Lung (tissue), 12 donors: Measurements from ENCODE around the gene KNDC1. TPM values are rescaled to one million over a fixed set of nuclear protein-coding genes. Genes with fewer than 3 reads are reported as not detected.
A peak's percentile ranks its signal among the peaks of the same experiment; 100 is the strongest.

Experiments used
- ATAC-seq: fragments of 200-7000 bp; cut with Tn5 transposase; one replicate; pipeline ENCODE4 v1.9.1; 2020; ENCODE audit warnings: moderate number of reproducible peaks; ENCODE audit not compliant: insufficient read depth, low FRiP score
- DNase-seq, 3 donors: peaks; one replicate each; pipeline ENCODE4 v3.0.0-alpha.2; 2013 to 2017
- H3K27ac ChIP-seq, 2 donors: one replicate each; pipeline ENCODE4 v1.5.1; 2013; ENCODE audit warnings: mild to moderate bottlenecking in 2 of 2, moderate library complexity in 2 of 2, control low read depth in 1 of 2, inconsistent platforms in 1 of 2, low read depth in 1 of 2, low read length in 1 of 2
- H3K27me3 ChIP-seq, 3 donors: one replicate each; pipeline ENCODE4 v1.5.1; 2013; ENCODE audit warnings: low read length in 2 of 3; ENCODE audit not compliant: control insufficient read depth in 3 of 3, insufficient read depth in 3 of 3
- H3K36me3 ChIP-seq, 4 donors: one replicate each; pipeline ENCODE4 v1.5.1; 2013; ENCODE audit warnings: low read length in 4 of 4, mild to moderate bottlenecking in 1 of 4, moderate library complexity in 1 of 4; ENCODE audit not compliant: control insufficient read depth in 4 of 4, insufficient read depth in 4 of 4
- H3K4me1 ChIP-seq, 5 donors: one replicate each; pipeline ENCODE4 v1.5.1; 2013; ENCODE audit warnings: low read length in 5 of 5, mild to moderate bottlenecking in 2 of 5, moderate library complexity in 1 of 5; ENCODE audit not compliant: control insufficient read depth in 5 of 5, insufficient read depth in 5 of 5
- H3K4me3 ChIP-seq: one replicate; pipeline ENCODE4 v1.5.1; 2013; ENCODE audit warnings: mild to moderate bottlenecking, control low read depth, moderate library complexity
- H3K9ac ChIP-seq, 2 donors: one replicate each; pipeline ENCODE4 v1.5.1; 2013; ENCODE audit warnings: low read length in 2 of 2, control low read depth in 1 of 2; ENCODE audit not compliant: insufficient read depth in 1 of 2
- H3K9me3 ChIP-seq, 4 donors: one replicate each; pipeline ENCODE4 v1.5.1; 2013; ENCODE audit warnings: low read length in 3 of 4, mild to moderate bottlenecking in 1 of 4, moderate library complexity in 1 of 4; ENCODE audit not compliant: control insufficient read depth in 4 of 4, insufficient read depth in 3 of 4
- CTCF ChIP-seq: IDR thresholded peaks from 2 replicates; pipeline ENCODE4 v1.5.1; 2012; ENCODE audit warnings: mild to moderate bottlenecking; ENCODE audit errors: control extremely low read depth, extremely low read depth
- WGBS, 2 donors: extraction: QIAGEN DNeasy Blood & Tissue Kit; methylation state at CpG; one replicate each; pipeline ENCODE4 v1.1.7; 2013; 5-methylcytosine and 5-hydroxymethylcytosine counted together
- polyA plus RNA-seq, 2 donors: library from polyadenylated mRNA; stranded (reverse); fragments of 200-250 nt; gene quantifications; one replicate each; pipeline ENCODE4 v1.2.1, GENCODE V29; 2013
- total RNA-seq, 2 donors: library from RNA; depleted of rRNA in 1 of 2; stranded (reverse); fragments of >200 nt in 1 of 2; gene quantifications; one replicate each; pipeline ENCODE4 v1.2.1, GENCODE V29; 2014 to 2021
- donor health status: control.
- donor health status: control.
- donor health status: Bipolar disorder and iron deficiency.
- donor health status: healthy.
- donor health status: DM: yes; HTN: yes; CAD: no.

Gene KNDC1
- total and polyA plus RNA-seq, 4 donors = 3.2 to 21.0 (median 6.7) TPM

GRCh38 chr10:133273534-133274143, 113.6 kb downstream of the KNDC1 start:
- DNase-seq = no peak
- peaks cover 0 to 28% (median 0%) of the 10 kb centered on the region in 4 donors for H3K36me3 ChIP-seq
- no peaks in the 10 kb centered on the region for H3K27me3 ChIP-seq
- no peak overlapping the region for H3K27ac ChIP-seq
- H3K4me3 ChIP-seq = no peak overlapping the region
- WGBS, 2 donors = 92 to 93% methylated on average over 23 to 28 of the region's 28 CpGs
- H3K9ac ChIP-seq = no peak overlapping the region
- TF ChIP-seq CTCF = no peak
- peaks cover 0 to 11% (median 6%) of the 10 kb centered on the region in 5 donors for H3K4me1 ChIP-seq
- no peaks in the 10 kb centered on the region for H3K9me3 ChIP-seq
- ATAC-seq = no peak

GRCh38 chr10:133274751-133275683, 115.0 kb downstream of the KNDC1 start:
- Histone ChIP-seq H3K27me3 (no peaks in the 10 kb centered on the region), H3K9ac (no peak overlapping the region), H3K4me3 (no peak overlapping the region), H3K4me1 (peaks cover 0 to 11% (median 6%) of the 10 kb centered on the region in 5 donors), H3K36me3 (peaks cover 0 to 33% (median 5%) of the 10 kb centered on the region in 4 donors), H3K9me3 (no peaks in the 10 kb centered on the region), H3K27ac (peak overlapping the region in 1 of 2 donors; percentile 15)
- ATAC-seq (no peak), DNase-seq (peak; percentile 27 to 56 (median 46))
- no peak for TF ChIP-seq CTCF
- WGBS, 2 donors = 15 to 23% methylated on average over 26 of the region's 26 CpGs

GRCh38 chr10:133275684-133276092, 115.7 kb downstream of the KNDC1 start:
- no peak overlapping the region for H3K9ac ChIP-seq

More at GRCh38 chr10:133275684-133276092, 115.7 kb downstream of the KNDC1 start:
- no peak for DNase-seq
- Histone ChIP-seq H3K27me3 (no peaks in the 10 kb centered on the region), H3K27ac (no peak overlapping the region), H3K9me3 (no peaks in the 10 kb centered on the region), H3K36me3 (peaks cover 0 to 36% (median 7%) of the 10 kb centered on the region in 4 donors), H3K4me1 (peaks cover 0 to 11% (median 6%) of the 10 kb centered on the region in 5 donors), H3K4me3 (no peak overlapping the region)
- no peak for ATAC-seq
- no peak for TF ChIP-seq CTCF
- 11 to 22% methylated on average over 12 of the region's 12 CpGs for WGBS, 2 donors

Other genes starting within 250 kb of the KNDC1 start
- gene CFAP46, start 217.6 kb upstream of the KNDC1 start, total RNA-seq = 10 to 100 TPM; 10.3 to 18.8 TPM
- 1 to 10 TPM; 3.1 to 3.8 TPM for gene CFAP46, start 217.6 kb upstream of the KNDC1 start, polyA plus RNA-seq
- 1 to 10 TPM in 1 of 2 donors, under 1 TPM in 1; 0.23 to 1.3 TPM for gene ADGRA1, start 72.3 kb upstream of the KNDC1 start, total RNA-seq
- gene ADGRA1, start 72.3 kb upstream of the KNDC1 start, polyA plus RNA-seq = under 1 TPM; 0.05 to 0.18 TPM
- under 1 TPM in 1 of 2 donors, not detected in 1; 0.52 TPM for gene UTF1, start 70.0 kb downstream of the KNDC1 start, total RNA-seq
- gene UTF1, start 70.0 kb downstream of the KNDC1 start, polyA plus RNA-seq = under 1 TPM in 1 of 2 donors, not detected in 1; 0.06 TPM
- 1 to 10 TPM in 1 of 2 donors, under 1 TPM in 1; 0.46 to 3.3 TPM for gene VENTX, start 77.6 kb downstream of the KNDC1 start, total RNA-seq
- 1 to 10 TPM; 1.4 to 4.0 TPM for gene VENTX, start 77.6 kb downstream of the KNDC1 start, polyA plus RNA-seq
- gene ADAM8, start 116.6 kb downstream of the KNDC1 start, total RNA-seq = 10 to 100 TPM; 21.7 to 33.0 TPM
- gene ADAM8, start 116.6 kb downstream of the KNDC1 start, polyA plus RNA-seq = 10 to 100 TPM in 1 of 2 donors, 1 to 10 TPM in 1; 4.4 to 79.2 TPM
- 10 to 100 TPM; 41.7 to 65.9 TPM for gene TUBGCP2, start 148.7 kb downstream of the KNDC1 start, total RNA-seq
- gene TUBGCP2, start 148.7 kb downstream of the KNDC1 start, polyA plus RNA-seq = 10 to 100 TPM; 39.2 to 66.2 TPM
- 10 to 100 TPM; 18.6 to 53.5 TPM for gene ZNF511, start 148.7 kb downstream of the KNDC1 start, total RNA-seq
- gene ZNF511, start 148.7 kb downstream of the KNDC1 start, polyA plus RNA-seq = 10 to 100 TPM; 33.8 to 79.9 TPM
- not detected for gene CALY, start 176.7 kb downstream of the KNDC1 start, total RNA-seq
- gene CALY, start 176.7 kb downstream of the KNDC1 start, polyA plus RNA-seq = not detected
- gene PRAP1, start 187.2 kb downstream of the KNDC1 start, total RNA-seq = under 1 TPM in 1 of 2 donors, not detected in 1; 0.25 TPM
- gene PRAP1, start 187.2 kb downstream of the KNDC1 start, polyA plus RNA-seq = not detected
- 10 to 100 TPM in 1 of 2 donors, 1 to 10 TPM in 1; 8.4 to 32.5 TPM for gene FUOM, start 197.8 kb downstream of the KNDC1 start, total RNA-seq
- 10 to 100 TPM; 35.8 to 41.4 TPM for gene FUOM, start 197.8 kb downstream of the KNDC1 start, polyA plus RNA-seq
- 10 to 100 TPM; 44.5 to 82.4 TPM for gene ECHS1, start 213.1 kb downstream of the KNDC1 start, total RNA-seq
- gene ECHS1, start 213.1 kb downstream of the KNDC1 start, polyA plus RNA-seq = 10 to 100 TPM; 71.1 to 83.9 TPM
- gene PAOX, start 219.0 kb downstream of the KNDC1 start, total RNA-seq = 1 to 10 TPM; 6.9 to 7.0 TPM
- 1 to 10 TPM; 4.4 to 6.3 TPM for gene PAOX, start 219.0 kb downstream of the KNDC1 start, polyA plus RNA-seq
- gene MTG1, start 233.9 kb downstream of the KNDC1 start, total RNA-seq = 10 to 100 TPM; 36.4 to 51.8 TPM
- gene MTG1, start 233.9 kb downstream of the KNDC1 start, polyA plus RNA-seq = 10 to 100 TPM; 44.4 to 44.7 TPM